ENCODE results near the gene CAMTA1.

DNA sequence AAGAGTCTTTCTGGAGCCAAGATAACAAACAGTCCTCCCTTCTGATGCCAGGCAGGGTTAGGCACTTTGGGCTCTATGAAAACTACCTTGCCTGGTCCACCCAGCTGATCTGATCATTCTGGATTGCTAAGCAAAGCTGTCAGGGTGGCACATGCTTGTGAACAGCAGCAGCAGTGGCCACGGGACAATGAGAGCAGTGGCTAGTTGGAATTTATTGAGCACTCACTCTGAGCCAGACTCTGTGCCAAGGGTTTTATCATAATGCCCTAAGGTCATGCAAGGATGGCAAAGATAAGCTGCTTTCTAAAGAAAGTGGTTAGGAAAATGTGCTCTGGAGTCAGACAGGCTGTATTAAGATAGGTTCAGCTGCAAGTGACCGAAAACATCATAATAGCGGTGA lies 595.5 kb downstream of the CAMTA1 start:
- TF ChIP-seq POLR2A (IDR thresholded peaks at IDR 0.05; ENCODE audit: low read length) (no peak), GATA1 (IDR thresholded peaks at IDR 0.05; ENCODE audit: low read depth, low read length) (no peak)

All from erythroblast (primary cell).